Pancreas (tissue), 10 donors: Measurements from ENCODE around the gene SAMHD1. TPM values are rescaled to one million over a fixed set of nuclear protein-coding genes. Genes with fewer than 3 reads are reported as not detected.

Source experiments
- ATAC-seq, 4 donors: fragments of 200-7000 bp; cut with Tn5 transposase; one replicate each; pipeline versions ENCODE4 v1.8.0 to v1.9.1; 2020; ENCODE audit warnings: mild to moderate bottlenecking in 4 of 4, moderate library complexity in 4 of 4
- DNase-seq, 6 donors: peaks; one replicate each; pipeline ENCODE4 v3.0.0-alpha.2; 2020
- FAIRE-seq: peaks from 2 replicates; lab custom pipeline; 2012; peaks lifted over from hg19 to GRCh38; lab: Jason Lieb, UNC
- H3K27ac ChIP-seq, 4 donors: fragments of 200-600 bp; sonication (generic); 1 replicate in 3 of 4; 2 replicates in 1 of 4; pipeline versions ENCODE4 v1.5.0 to v1.8.0; 2020
- H3K27me3 ChIP-seq, 4 donors: fragments of 200-600 bp; one replicate each; pipeline ENCODE4 v1.8.0; 2021
- H3K36me3 ChIP-seq, 3 donors: fragments of 200-600 bp; sonication (generic) in 1 of 3; one replicate each; pipeline versions ENCODE4 v1.5.0 to v1.8.0; 2020 to 2021
- H3K4me1 ChIP-seq, 3 donors: fragments of 200-600 bp; one replicate each; pipeline ENCODE4 v1.8.0; 2021
- H3K4me3 ChIP-seq, 4 donors: fragments of 200-600 bp; sonication (generic) in 2 of 4; one replicate each; pipeline versions ENCODE4 v1.5.0 to v1.8.0; 2020 to 2021
- H3K9me3 ChIP-seq, 4 donors: fragments of 200-600 bp; one replicate each; pipeline ENCODE4 v1.8.0; 2021
- WGBS, 2 donors: extraction: QIAGEN DNeasy Blood & Tissue Kit; methylation state at CpG; one replicate each; pipeline ENCODE4 v1.1.7; 2013; 5-methylcytosine and 5-hydroxymethylcytosine counted together
- intact Hi-C, 3 donors: fragments of 100-400 bp; cut with DNase I; formaldehyde crosslinking; loops; one replicate each; pipeline versions ENCODE4 v1.11.1 to v1.14.2; 2022
- polyA plus RNA-seq, 2 donors: library from polyadenylated mRNA; stranded (reverse); fragments of 200-250 nt; gene quantifications; one replicate each; pipeline ENCODE4 v1.2.3, GENCODE V29; 2013
- total RNA-seq, 6 donors: library from RNA; stranded (reverse); fragmentation: NEBNext Ultra II Directional in 4 of 6; extraction: Animal tissue kit (Norgen Biotek cat#: 25700) in 4 of 6; gene quantifications; one replicate each; pipeline versions ENCODE4 v1.2.1 to v1.2.4, GENCODE V29; 2021 to 2023
- TF ChIP-seq, protein P1 (sequence below), 4 donors: fragments of 200-600 bp; sonication (generic) in 3 of 4; IDR thresholded peaks; one replicate each; pipeline versions ENCODE4 v1.5.0 to v1.8.0; 2021; ENCODE audit warnings: antibody characterized with exemption in 4 of 4
- donor health status: healthy with polysubstance abuse.
- donor health status: DM: no; HTN: no; CAD: no; lungs with moderate emphysema.
- donor health status: DM: no; HTN: no; CAD: no.
- donor health status: control.
- donor health status: control.
- donor health status: Bipolar disorder and iron deficiency.
- donor health status: DM: yes; HTN: yes; CAD: no.
- donor health status: DM: no; HTN: no; CAD: no.
- donor health status: DM: no; HTN: no; CAD: no.
- donor health status: DM: yes; HTN: yes; CAD: no.

The SAMHD1 gene
- total and polyA plus RNA-seq, 8 donors, result 23.3 to 90.7 (median 49.0) TPM

DNA sequence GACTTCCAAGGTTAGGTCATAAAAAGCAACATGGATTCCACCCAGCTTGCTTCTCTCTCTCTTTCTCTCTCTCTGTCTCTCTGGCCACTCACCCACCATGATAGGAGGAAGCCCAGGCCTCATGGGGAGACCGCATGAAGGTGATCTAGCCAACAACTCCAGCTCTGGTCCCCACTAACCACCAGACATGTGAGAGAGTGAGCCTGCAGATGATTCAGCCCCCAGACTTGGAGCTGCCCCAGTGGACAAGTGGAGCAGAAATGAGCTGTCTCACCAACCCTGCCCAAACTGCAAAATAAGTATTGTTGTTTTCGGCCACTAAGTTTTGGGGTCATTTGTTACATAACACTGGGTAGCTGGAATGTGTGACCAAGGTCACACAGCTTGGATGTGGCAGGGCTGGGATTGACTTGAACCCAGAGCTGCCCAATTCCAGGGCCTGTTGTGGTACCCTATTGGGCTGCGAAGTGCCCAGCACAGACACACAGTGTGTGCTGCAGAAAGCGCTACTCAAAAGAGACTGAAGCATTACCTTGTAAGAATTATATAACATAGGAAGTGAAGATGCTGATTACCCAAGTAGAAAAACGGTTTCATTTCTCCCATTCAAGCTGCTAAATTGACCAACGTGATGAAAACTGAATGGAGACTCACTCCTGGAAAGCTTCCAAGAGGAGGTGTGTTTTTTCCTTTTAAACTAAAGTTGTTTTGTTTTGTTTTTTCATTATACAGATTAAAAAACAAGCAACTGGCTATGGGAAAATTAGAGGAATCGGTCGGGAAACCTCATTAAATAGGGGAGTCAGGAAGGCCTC, 84.6 kb downstream of the SAMHD1 start:
- Histone ChIP-seq H3K4me1 (peaks cover 0 to 4% (median 0%) of the 10 kb centered on the region in 3 donors), H3K9me3 (no peaks in the 10 kb centered on the region), H3K36me3 (no peaks in the 10 kb centered on the region), H3K27ac (no peak overlapping the region), H3K27me3 (no peaks in the 10 kb centered on the region), H3K4me3 (no peak overlapping the region)
- TF ChIP-seq, protein P1, sequence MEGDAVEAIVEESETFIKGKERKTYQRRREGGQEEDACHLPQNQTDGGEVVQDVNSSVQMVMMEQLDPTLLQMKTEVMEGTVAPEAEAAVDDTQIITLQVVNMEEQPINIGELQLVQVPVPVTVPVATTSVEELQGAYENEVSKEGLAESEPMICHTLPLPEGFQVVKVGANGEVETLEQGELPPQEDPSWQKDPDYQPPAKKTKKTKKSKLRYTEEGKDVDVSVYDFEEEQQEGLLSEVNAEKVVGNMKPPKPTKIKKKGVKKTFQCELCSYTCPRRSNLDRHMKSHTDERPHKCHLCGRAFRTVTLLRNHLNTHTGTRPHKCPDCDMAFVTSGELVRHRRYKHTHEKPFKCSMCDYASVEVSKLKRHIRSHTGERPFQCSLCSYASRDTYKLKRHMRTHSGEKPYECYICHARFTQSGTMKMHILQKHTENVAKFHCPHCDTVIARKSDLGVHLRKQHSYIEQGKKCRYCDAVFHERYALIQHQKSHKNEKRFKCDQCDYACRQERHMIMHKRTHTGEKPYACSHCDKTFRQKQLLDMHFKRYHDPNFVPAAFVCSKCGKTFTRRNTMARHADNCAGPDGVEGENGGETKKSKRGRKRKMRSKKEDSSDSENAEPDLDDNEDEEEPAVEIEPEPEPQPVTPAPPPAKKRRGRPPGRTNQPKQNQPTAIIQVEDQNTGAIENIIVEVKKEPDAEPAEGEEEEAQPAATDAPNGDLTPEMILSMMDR (IDR thresholded peaks at IDR 0.05), result no peak
- intact Hi-C loops, result no loop called here
- WGBS, 2 donors, result 76 to 78% methylated on average over 8 of the region's 8 CpGs
- DNase-seq (no peak), FAIRE-seq (no peak), ATAC-seq (no peak)

DNA sequence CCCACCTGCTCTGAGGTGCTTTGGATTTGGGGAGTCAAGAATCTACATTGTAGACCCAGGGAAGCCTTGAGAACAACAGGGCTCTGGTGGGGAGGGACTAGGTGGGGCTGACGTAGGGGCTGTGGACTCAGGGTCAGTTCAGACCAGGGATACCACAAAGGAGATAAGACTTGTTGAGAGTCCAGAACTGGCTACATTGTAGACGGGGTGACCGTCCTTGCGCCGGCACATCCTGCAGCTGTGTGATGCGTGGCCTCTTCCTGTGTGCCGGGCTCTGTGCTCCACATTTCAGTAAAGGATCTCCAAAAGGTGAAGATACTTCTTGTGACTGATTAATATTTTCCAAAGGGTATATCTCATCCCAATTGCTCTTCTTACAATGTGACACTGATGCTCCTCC, 85.3 kb downstream of the SAMHD1 start:
- Histone ChIP-seq H3K27me3 (no peaks in the 10 kb centered on the region), H3K36me3 (no peaks in the 10 kb centered on the region), H3K4me1 (peaks cover 0 to 4% (median 0%) of the 10 kb centered on the region in 3 donors), H3K9me3 (no peaks in the 10 kb centered on the region), H3K4me3 (no peak overlapping the region), H3K27ac (no peak overlapping the region)
- no peak for DNase-seq
- intact Hi-C loops, result no loop called here
- TF ChIP-seq, protein P1 (IDR thresholded peaks at IDR 0.05), result no peak
- no peak for FAIRE-seq
- ATAC-seq, result no peak
- 84 to 87% methylated on average over 7 of the region's 7 CpGs for WGBS, 2 donors

DNA sequence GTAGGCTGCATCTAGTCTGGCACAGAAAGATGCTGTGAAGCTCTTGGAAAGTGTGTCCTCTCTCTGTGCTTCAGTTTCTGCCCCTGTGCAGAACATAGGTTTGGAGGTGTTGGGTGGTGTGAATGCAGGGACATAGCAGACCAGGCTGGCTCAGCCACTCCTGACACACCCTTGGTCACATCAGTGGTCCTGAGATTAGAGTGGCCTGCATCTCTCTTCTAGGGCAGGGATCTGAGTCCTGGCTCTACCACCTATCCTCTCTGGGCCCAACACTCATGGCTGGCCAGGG, 85.7 kb downstream of the SAMHD1 start:
- ATAC-seq (no peak), DNase-seq (no peak), FAIRE-seq (no peak)
- Histone ChIP-seq H3K36me3 (no peaks in the 10 kb centered on the region), H3K9me3 (no peaks in the 10 kb centered on the region), H3K4me1 (peaks cover 0 to 4% (median 0%) of the 10 kb centered on the region in 3 donors), H3K4me3 (no peak overlapping the region), H3K27ac (no peak overlapping the region), H3K27me3 (no peaks in the 10 kb centered on the region)
- intact Hi-C loops, result no loop called here
- TF ChIP-seq, protein P1 (IDR thresholded peaks at IDR 0.05), result no peak

DNA sequence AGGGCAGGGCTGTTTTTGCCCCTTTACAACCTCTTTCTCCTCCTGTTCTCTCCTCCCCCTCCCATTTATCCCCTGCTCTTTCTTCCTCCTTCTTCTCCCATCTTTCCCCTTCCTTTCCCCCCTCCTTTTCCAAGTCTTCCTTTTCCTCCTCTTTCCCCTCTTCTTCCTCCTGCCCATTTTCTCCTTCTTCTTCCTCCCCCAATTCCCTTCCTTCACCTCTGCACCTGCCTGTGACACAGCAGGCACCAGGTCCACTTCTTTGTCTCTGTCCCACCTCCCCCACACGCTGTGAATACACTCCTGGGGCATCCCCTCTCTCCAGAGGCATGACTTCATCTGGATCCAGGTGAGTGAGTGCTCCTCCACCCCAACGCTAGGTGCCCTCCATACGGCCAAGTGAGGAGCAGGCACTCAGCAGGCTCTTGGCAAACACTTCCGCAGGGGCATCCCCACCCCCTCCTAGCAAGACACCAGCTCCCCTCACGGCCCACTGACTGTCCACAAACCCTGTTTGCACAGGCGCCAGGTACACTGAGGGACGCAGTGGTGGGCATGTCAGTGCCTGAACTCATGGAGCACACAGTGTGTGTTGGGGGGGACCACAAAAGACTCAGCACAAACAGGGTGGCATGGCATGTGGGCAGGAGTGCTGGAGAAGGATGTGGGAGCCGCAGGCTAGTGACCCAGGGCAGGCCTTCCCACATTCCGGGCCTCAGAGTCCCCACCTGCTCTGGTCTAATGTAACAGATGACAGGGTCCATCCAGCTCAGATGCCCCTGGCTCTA, 86.2 kb downstream of the SAMHD1 start:
- no peak for FAIRE-seq
- WGBS, 2 donors, result 69 to 74% methylated on average over 9 of the region's 9 CpGs
- Histone ChIP-seq H3K27ac (no peak overlapping the region), H3K9me3 (no peaks in the 10 kb centered on the region), H3K4me3 (no peak overlapping the region), H3K4me1 (peaks cover 0 to 4% (median 0%) of the 10 kb centered on the region in 3 donors), H3K27me3 (no peaks in the 10 kb centered on the region), H3K36me3 (no peaks in the 10 kb centered on the region)
- ATAC-seq, result no peak
- intact Hi-C loops, result no loop called here
- TF ChIP-seq, protein P1 (IDR thresholded peaks at IDR 0.05), result no peak
- DNase-seq, result no peak
